Stimulated activated naive CD4-positive, alpha-beta T cell treated with Interleukin-2 at 50 U/mL for 16 hours (primary cell): ENCODE measurements around the gene CHCHD6.

Source experiments
- DNase-seq: peaks from one replicate; lab custom pipeline; 2025; lab: John Stamatoyannopoulos, UW

Gene CHCHD6

GRCh38 chr3:126668450-126669401 lies 35.3 kb upstream of the CHCHD6 start:
- DNase-seq = no peak

GRCh38 chr3:126671521-126671920 lies 32.5 kb upstream of the CHCHD6 start:
- DNase-seq = no peak

GRCh38 chr3:126672340-126672739 lies 31.7 kb upstream of the CHCHD6 start:
- DNase-seq = no peak

- DNase-seq = no peak
Measured at GRCh38 chr3:126672741-126673140, 31.3 kb upstream of the CHCHD6 start.

- no peak for DNase-seq
Measured at GRCh38 chr3:126676919-126677705, 26.9 kb upstream of the CHCHD6 start.

GRCh38 chr3:126677862-126678503 lies 26.1 kb upstream of the CHCHD6 start:
- no peak for DNase-seq

GRCh38 chr3:126678693-126679317 lies 25.2 kb upstream of the CHCHD6 start:
- no peak for DNase-seq

- DNase-seq = peak; percentile 74
Measured at GRCh38 chr3:126679318-126679751, 24.7 kb upstream of the CHCHD6 start.

- DNase-seq = no peak
Measured at GRCh38 chr3:126679831-126680666, 24.0 kb upstream of the CHCHD6 start.

GRCh38 chr3:126680667-126681055 lies 23.4 kb upstream of the CHCHD6 start:
- no peak for DNase-seq

GRCh38 chr3:126682009-126682408 lies 22.0 kb upstream of the CHCHD6 start:
- no peak for DNase-seq

GRCh38 chr3:126683069-126683468 lies 21.0 kb upstream of the CHCHD6 start:
- no peak for DNase-seq

GRCh38 chr3:126684218-126684751 lies 19.8 kb upstream of the CHCHD6 start:
- DNase-seq = no peak

GRCh38 chr3:126685021-126685420 lies 19.0 kb upstream of the CHCHD6 start:
- no peak for DNase-seq

GRCh38 chr3:126685493-126685892 lies 18.5 kb upstream of the CHCHD6 start:
- DNase-seq = no peak

- no peak for DNase-seq
Measured at GRCh38 chr3:126691765-126692164, 12.3 kb upstream of the CHCHD6 start.

GRCh38 chr3:126692858-126693257 lies 11.2 kb upstream of the CHCHD6 start:
- no peak for DNase-seq

- DNase-seq = no peak
Measured at GRCh38 chr3:126693921-126694320, 10.1 kb upstream of the CHCHD6 start.

- DNase-seq = no peak
Measured at GRCh38 chr3:126696701-126697267, 7.3 kb upstream of the CHCHD6 start.

- DNase-seq = no peak
Measured at GRCh38 chr3:126699011-126699410, 5.0 kb upstream of the CHCHD6 start.
